COLO668 (cell line): Measurements from ENCODE around the gene RXRG.

Experiments
- DNase-seq: peaks from one replicate; lab custom pipeline; 2025; ENCODE audit not compliant: unreplicated experiment; lab: John Stamatoyannopoulos, UW

The RXRG gene

GRCh38 chr1:165371588-165372225 is 73.2 kb downstream of the RXRG start:
- no peak for DNase-seq

- DNase-seq: peak; percentile 57
Observed at GRCh38 chr1:165369255-165369848, 75.6 kb downstream of the RXRG start.

GRCh38 chr1:165367375-165367993 is 77.4 kb downstream of the RXRG start:
- peak; percentile 79 for DNase-seq

GRCh38 chr1:165365341-165365740 is 79.6 kb downstream of the RXRG start:
- DNase-seq: no peak

GRCh38 chr1:165364568-165365133 is 80.3 kb downstream of the RXRG start:
- DNase-seq: peak; percentile 76

GRCh38 chr1:165356876-165357275 is 88.0 kb downstream of the RXRG start:
- DNase-seq: no peak

GRCh38 chr1:165355977-165356811 is 88.7 kb downstream of the RXRG start, which contains the start of gene LMX1A:
LMX1A (minus strand) TSS chr1:165356715; CDS start chr1:165355559, 1,156 bp downstream.
- no peak for DNase-seq

- DNase-seq: peak; percentile 31
Observed at GRCh38 chr1:165355139-165355976, 89.6 kb downstream of the RXRG start.

GRCh38 chr1:165354739-165355138 is 90.2 kb downstream of the RXRG start:
- no peak for DNase-seq

GRCh38 chr1:165353731-165354671 is 90.9 kb downstream of the RXRG start:
- DNase-seq: peak; percentile 30

- no peak for DNase-seq
Observed at GRCh38 chr1:165352442-165353293, 92.3 kb downstream of the RXRG start.

GRCh38 chr1:165351863-165352441 is 93.0 kb downstream of the RXRG start:
- DNase-seq: no peak
